Prostate gland (tissue), 2 donors: ENCODE data around the gene TMEM201. TPM values are rescaled to one million over a fixed set of nuclear protein-coding genes. Genes with fewer than 3 reads are reported as not detected.

Experiments used
- DNase-seq: peaks from one replicate; pipeline ENCODE4 v3.0.0-alpha.2; 2019; ENCODE audit warnings: low spot score
- H3K27ac ChIP-seq, 2 donors: fragments of 200-600 bp; sonication (generic); 2 replicates each; pipeline ENCODE4 v1.5.1; 2017 to 2019
- H3K27me3 ChIP-seq: fragments of 200-600 bp; sonication (generic); replicated peaks from 2 replicates; pipeline ENCODE4 v1.5.1; 2019; ENCODE audit not compliant: insufficient read depth
- H3K36me3 ChIP-seq, 2 donors: fragments of 200-600 bp; sonication (generic); 1 replicate in 1 of 2; 2 replicates in 1 of 2; pipeline versions ENCODE4 v1.5.1 to v1.8.1; 2017 to 2019
- H3K4me1 ChIP-seq: fragments of 200-600 bp; sonication (generic); replicated peaks from 2 replicates; pipeline ENCODE4 v1.5.1; 2019
- H3K4me3 ChIP-seq, 2 donors: fragments of 200-600 bp; sonication (generic); 2 replicates each; pipeline ENCODE4 v1.5.1; 2017 to 2019
- H3K9me3 ChIP-seq: fragments of 200-600 bp; sonication (generic); 2 replicates; pipeline ENCODE4 v1.5.1; 2017
- CTCF ChIP-seq, 4 experiments: fragments of 200-600 bp in 2 of 4; fragments of 450-650 bp in 2 of 4; sonication (generic) in 2 of 4; IDR thresholded peaks; 1 replicate in 3 of 4; 2 replicates in 1 of 4; pipeline ENCODE4 v1.5.1; 2016 to 2019; ENCODE audit warnings: antibody characterized with exemption in 4 of 4, mild to moderate bottlenecking in 2 of 4, moderate library complexity in 2 of 4
- POLR2A ChIP-seq: fragments of 450-650 bp; IDR thresholded peaks from one replicate; pipeline ENCODE4 v1.6.1; 2016; ENCODE audit warnings: antibody characterized with exemption, mild to moderate bottlenecking
- POLR2AphosphoS5 ChIP-seq: sonication (generic); formaldehyde crosslinking; IDR thresholded peaks from one replicate; pipeline ENCODE4 v1.6.1; 2017; ENCODE audit warnings: antibody characterized with exemption
- WGBS: methylation state at CpG from one replicate; pipeline ENCODE4 v1.1.5; 2018; 5-methylcytosine and 5-hydroxymethylcytosine counted together
- intact Hi-C: fragments of 100-400 bp; cut with DNase I; formaldehyde crosslinking; loops from one replicate; pipeline ENCODE4 v1.14.2; 2022
- total RNA-seq, 2 donors: library from RNA; depleted of rRNA; stranded (reverse); fragments of >200 nt; gene quantifications; one replicate each; pipeline ENCODE4 v1.1.0, GENCODE V29; 2016

Gene TMEM201
- total RNA-seq, 2 donors from 2014 or later, result 9.6 to 27.9 TPM

GRCh38 chr1:9633493-9633892 lies 44.8 kb downstream of the TMEM201 start:
- no peaks in the 10 kb centered on the region for H3K27me3 ChIP-seq
- no peak for TF ChIP-seq CTCF (IDR thresholded peaks at IDR 0.05)
- TF ChIP-seq POLR2A, result no peak
- no peak for TF ChIP-seq POLR2AphosphoS5
- no peaks in the 10 kb centered on the region for H3K9me3 ChIP-seq
- H3K27ac ChIP-seq, result no peak overlapping the region
- intact Hi-C loops, result no loop called here
- H3K4me1 ChIP-seq, result no peaks in the 10 kb centered on the region
- DNase-seq, result no peak
- H3K4me3 ChIP-seq, result no peak overlapping the region
- WGBS, result 91% methylated on average over 6 of the region's 6 CpGs
- H3K36me3 ChIP-seq, result no peaks in the 10 kb centered on the region

DNA sequence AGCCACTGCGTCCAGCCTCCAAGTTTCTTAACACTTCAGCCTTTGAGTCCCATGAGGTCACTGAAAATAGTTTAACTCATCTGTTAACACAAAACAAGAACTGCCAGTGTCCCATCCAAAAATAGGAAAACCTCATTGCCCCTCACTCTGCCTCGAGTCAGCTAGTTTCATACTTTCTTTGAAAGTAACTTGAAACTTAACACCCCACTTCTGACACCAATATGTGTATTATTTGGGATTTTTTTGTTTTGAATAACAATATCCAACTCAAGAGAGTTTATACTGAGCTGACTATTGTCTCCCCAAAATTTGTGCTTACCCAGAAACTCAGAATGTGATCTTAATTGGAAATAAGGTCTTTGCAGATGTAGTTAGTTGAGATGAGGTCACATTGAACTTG lies 45.9 kb downstream of the TMEM201 start:
- no peak for DNase-seq
- H3K36me3 ChIP-seq, result no peaks in the 10 kb centered on the region
- no peak for TF ChIP-seq CTCF (IDR thresholded peaks at IDR 0.05)
- TF ChIP-seq POLR2AphosphoS5, result no peak
- no peak for TF ChIP-seq POLR2A
- no peaks in the 10 kb centered on the region for H3K9me3 ChIP-seq
- intact Hi-C loops, result no loop called here
- no peak overlapping the region for H3K4me3 ChIP-seq
- H3K27ac ChIP-seq, result no peak overlapping the region
- WGBS, result 78% methylated on average over 2 of the region's 2 CpGs
- H3K4me1 ChIP-seq, result no peaks in the 10 kb centered on the region
- H3K27me3 ChIP-seq, result no peaks in the 10 kb centered on the region

- DNase-seq, result no peak
- Histone ChIP-seq H3K4me1 (no peaks in the 10 kb centered on the region), H3K36me3 (no peaks in the 10 kb centered on the region), H3K27me3 (no peaks in the 10 kb centered on the region), H3K27ac (no peak overlapping the region), H3K9me3 (no peaks in the 10 kb centered on the region), H3K4me3 (no peak overlapping the region)
- TF ChIP-seq CTCF (IDR thresholded peaks at IDR 0.05), result no peak
- TF ChIP-seq POLR2AphosphoS5, result no peak
- no peak for TF ChIP-seq POLR2A
- intact Hi-C loops, result no loop called here
- 80% methylated on average over 6 of the region's 6 CpGs for WGBS
Measured at GRCh38 chr1:9639227-9639626, 50.5 kb downstream of the TMEM201 start.

GRCh38 chr1:9643351-9644256 lies 54.9 kb downstream of the TMEM201 start:
- H3K9me3 ChIP-seq, result no peaks in the 10 kb centered on the region
- H3K27me3 ChIP-seq, result no peaks in the 10 kb centered on the region
- intact Hi-C loops, result no loop called here
- H3K36me3 ChIP-seq, result no peaks in the 10 kb centered on the region
- WGBS, result 71% methylated on average over 8 of the region's 8 CpGs
- H3K27ac ChIP-seq, result no peak overlapping the region
- TF ChIP-seq CTCF (IDR thresholded peaks at IDR 0.05) (no peak), POLR2A (no peak), POLR2AphosphoS5 (no peak)
- no peak overlapping the region for H3K4me3 ChIP-seq
- H3K4me1 ChIP-seq, result no peaks in the 10 kb centered on the region
- DNase-seq, result no peak

DNA sequence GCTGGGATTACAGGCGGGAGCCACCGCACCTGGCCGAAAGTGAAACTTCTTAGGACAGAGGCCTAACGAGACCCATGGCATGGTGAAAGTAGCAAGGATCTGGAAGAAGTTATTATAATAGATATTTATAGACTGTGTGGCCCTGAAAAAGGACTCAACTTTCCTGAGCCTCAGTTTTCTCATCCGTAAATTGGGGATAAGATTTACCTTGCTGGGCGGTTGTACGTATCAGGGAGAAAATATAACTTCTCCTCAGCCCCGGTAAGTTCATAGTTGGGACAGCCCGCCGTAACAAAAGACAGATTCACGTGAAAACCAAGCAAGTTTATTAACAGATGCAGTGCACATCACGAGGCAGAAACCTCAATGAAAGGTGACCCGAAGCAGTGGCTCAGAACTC lies 57.3 kb downstream of the TMEM201 start:
- Histone ChIP-seq H3K4me3 (no peak overlapping the region), H3K36me3 (no peaks in the 10 kb centered on the region), H3K4me1 (no peaks in the 10 kb centered on the region), H3K27me3 (no peaks in the 10 kb centered on the region), H3K27ac (no peak overlapping the region), H3K9me3 (no peaks in the 10 kb centered on the region)
- intact Hi-C loops, result no loop called here
- 89% methylated on average over 13 of the region's 13 CpGs for WGBS
- TF ChIP-seq CTCF (IDR thresholded peaks at IDR 0.05) (no peak), POLR2AphosphoS5 (no peak), POLR2A (no peak)
- no peak for DNase-seq
